NCI-H1417 (cell line): ENCODE results near the gene CDH5.
"Not testable (repeated sequence)": the region's sequence is repeated elsewhere in the genome, so short reads cannot be mapped to it uniquely, and the experiment has no call there.

Experiments
- DNase-seq, 3 experiments: peaks; one replicate each; lab custom pipeline; 2025; lab: John Stamatoyannopoulos, UW

CDH5 gene, protein sequence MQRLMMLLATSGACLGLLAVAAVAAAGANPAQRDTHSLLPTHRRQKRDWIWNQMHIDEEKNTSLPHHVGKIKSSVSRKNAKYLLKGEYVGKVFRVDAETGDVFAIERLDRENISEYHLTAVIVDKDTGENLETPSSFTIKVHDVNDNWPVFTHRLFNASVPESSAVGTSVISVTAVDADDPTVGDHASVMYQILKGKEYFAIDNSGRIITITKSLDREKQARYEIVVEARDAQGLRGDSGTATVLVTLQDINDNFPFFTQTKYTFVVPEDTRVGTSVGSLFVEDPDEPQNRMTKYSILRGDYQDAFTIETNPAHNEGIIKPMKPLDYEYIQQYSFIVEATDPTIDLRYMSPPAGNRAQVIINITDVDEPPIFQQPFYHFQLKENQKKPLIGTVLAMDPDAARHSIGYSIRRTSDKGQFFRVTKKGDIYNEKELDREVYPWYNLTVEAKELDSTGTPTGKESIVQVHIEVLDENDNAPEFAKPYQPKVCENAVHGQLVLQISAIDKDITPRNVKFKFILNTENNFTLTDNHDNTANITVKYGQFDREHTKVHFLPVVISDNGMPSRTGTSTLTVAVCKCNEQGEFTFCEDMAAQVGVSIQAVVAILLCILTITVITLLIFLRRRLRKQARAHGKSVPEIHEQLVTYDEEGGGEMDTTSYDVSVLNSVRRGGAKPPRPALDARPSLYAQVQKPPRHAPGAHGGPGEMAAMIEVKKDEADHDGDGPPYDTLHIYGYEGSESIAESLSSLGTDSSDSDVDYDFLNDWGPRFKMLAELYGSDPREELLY

DNA sequence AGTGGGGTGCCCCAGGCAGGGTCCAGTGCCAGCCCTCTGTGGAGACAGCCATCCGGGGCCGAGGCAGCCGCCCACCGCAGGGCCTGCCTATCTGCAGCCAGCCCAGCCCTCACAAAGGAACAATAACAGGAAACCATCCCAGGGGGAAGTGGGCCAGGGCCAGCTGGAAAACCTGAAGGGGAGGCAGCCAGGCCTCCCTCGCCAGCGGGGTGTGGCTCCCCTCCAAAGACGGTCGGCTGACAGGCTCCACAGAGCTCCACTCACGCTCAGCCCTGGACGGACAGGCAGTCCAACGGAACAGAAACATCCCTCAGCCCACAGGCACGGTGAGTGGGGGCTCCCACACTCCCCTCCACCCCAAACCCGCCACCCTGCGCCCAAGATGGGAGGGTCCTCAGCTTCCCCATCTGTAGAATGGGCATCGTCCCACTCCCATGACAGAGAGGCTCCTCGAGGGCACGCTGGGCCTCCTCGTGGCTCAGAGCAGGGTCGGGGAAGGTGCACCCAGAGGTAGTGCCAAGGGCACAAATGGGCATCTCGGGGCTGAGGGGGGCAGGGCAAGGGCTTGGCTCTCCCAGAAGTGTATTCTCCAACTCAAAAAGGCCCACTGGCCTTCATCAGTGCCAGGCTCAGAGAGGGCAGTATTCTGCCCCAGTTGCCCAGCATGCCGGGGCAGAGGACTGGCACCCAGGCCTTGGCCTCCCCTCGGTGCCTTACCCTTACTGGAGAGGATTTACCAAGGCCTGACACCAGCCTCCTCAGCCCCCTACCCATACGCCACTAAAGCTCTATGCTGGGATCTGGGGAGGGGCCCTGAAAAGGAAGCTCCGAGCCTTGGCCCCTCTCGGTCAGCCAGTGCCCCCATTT lies at the start of gene CDH5:
CDH5 (plus strand) TSS at position 259 of the 867 bp plus-strand sequence. CDS start 12,647 bp downstream, outside the sequence.
- no peak for DNase-seq

DNA sequence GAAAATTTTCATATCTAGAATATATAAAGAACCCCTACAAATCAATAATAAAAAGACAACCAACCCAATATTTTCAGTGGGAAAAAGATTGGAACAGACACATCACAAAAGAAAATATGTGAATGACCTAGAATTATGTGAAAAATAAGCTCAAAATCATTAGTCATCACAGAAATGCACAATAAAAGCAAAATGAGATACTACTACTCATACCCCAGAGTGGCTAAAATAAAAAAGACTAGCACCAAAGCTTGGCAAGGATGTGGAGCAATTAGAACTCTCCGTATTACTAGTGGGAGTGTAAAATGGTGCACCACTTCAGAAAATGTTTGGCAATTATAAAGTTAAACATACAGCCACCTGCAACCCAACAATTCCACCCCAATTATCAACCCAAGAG lies 48.0 kb upstream of the CDH5 start:
- DNase-seq: peak in 1 of 3 experiments; percentile 58

DNA sequence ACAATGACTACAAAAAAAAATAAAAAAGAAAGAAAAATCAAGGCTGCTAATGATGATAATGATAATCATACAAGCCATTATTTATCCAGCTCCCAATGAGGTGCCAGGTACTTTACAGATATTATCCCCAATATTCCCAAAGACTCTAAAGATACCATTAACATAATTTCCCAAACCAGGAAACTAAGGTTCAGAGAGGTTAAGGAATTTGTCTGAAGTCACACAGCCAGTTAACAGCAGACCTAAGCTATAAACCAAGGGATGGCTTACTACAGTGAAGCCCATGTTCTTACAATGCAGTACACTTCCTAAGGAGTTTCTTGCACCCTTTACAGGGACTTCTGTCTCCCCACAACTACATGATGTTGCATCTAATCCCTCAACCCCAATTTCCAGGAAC lies 45.7 kb upstream of the CDH5 start:
- DNase-seq: no peak

DNA sequence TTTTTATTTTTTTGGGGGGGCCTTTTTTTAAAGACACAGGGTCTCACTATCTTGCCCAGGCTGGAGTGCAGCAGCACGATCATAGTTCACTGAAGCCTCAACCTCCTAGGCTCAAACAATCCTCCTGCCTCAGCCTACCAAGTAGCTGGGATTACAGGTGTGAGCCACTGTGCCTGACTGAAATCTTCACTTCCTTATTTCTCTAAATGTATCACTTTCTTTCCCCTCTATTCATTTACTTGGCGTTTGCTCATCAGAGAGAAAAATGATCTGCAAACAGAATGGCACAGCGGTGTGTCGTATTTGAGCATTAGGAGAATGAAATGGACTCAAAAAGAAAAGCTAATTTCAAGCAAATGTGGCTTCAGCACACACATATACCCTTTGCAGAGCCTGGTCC lies 44.3 kb upstream of the CDH5 start:
- DNase-seq: no peak

DNA sequence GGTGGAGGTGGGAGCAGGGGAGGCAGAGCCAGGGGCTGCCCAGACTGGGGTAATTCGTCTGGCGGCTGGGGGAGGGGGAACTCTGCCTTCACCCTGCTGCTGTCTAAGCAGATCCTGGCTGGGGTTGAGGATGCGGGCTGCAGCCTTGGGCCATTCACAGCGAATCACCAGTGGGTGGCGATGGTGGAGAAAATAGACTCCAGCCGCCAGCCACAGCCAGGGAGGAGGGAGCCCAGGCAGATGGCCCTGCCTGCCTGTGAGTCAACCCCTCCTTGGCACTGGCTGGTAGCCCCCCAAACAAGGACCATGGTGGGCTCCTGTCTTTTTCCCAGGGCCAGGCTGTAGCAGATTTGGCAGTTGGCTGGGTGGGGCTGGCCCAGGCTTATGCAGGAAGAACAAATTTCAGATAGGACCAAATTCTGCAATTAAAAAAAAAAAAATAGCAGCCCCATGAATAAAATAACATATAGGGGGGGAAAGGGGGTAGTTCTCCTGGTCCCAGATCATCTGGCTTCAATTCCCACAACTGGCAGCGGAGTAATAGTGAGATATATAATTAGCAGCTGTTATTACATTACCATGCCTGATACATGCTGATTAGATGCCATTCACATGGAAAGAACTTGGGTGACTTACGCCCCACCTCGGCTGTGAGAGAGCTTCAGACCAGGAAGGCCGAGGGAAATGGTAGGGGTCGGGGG lies 41.5 kb upstream of the CDH5 start:
- DNase-seq: peak in 1 of 3 experiments; percentile 46

DNA sequence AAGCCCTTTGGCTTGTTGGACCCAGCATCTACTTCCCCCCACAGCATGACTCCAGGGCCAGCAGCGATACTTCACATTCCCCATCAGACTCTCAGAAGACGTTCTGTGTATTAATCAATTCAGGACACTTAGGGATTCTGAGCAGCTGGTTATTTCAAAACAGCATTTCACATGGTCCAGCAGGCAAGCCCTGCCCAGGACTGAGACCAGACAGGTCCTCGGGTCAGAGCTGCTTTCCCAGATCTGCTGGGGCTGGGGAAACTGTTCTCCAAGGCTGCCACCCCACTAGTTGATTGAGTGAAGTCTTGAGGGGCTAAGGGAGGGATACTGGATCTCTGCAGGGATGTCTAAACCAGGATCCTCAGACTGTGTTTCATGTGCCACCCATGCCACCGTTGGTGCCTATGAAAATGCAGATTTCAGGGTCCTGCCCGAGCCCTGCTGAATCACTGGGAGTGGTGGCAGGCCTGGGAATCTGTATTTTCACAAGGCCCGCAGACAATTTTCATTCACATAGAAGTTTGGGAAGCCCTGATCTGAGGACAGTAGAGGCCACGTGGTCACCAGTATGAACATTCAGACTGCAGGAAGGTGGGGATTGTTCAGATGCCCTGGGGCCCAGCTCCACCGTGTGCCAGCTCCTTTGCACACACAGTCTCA lies 40.6 kb upstream of the CDH5 start:
- DNase-seq: peak in 2 of 3 experiments; percentile 7 to 26

DNA sequence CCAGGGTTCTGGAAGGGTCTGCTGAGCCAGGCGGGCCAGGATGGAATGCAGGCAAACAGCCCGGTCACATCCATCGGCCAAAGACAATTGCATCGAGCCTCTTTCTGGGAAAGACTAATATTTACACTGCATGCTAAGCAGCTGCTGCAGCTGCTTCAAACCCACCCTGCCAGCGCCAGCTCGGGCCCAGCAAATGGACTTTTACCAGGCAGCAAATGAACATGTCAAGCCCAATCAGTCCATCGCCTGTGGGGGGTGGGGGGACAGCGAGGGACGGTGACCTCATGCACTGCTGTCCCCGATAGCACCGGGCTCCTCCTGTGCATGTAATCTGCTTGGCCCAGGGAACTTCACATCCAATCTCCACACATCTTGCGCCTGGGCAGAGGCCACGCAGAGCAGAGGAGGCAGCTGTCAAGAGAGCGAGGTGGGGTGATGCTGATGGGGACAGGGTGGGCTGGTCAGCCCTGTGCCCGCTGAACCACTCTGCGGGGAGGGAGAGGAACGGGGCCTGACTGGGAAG lies 39.4 kb upstream of the CDH5 start:
- peak; percentile 72 to 91 (median 79) for DNase-seq

DNA sequence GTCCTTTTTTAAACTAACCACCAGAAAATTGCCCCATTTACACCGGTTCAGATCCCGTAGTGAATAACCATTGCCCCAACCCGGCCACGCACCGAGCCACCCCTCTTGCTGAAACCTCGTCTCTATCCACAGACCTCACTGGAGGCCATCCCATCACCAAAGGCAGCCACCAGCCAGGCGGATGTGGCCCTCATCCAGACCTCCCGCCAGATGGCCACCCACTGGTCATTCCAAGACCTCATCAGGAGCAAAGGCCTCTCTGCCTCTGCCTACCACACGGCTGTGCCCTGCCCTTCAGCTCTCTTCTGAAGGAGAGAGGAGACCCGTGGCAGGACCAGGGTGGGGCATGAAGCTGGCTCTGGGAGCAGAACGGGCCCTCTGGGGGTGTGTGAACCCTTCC lies 38.2 kb upstream of the CDH5 start:
- DNase-seq: no peak

DNA sequence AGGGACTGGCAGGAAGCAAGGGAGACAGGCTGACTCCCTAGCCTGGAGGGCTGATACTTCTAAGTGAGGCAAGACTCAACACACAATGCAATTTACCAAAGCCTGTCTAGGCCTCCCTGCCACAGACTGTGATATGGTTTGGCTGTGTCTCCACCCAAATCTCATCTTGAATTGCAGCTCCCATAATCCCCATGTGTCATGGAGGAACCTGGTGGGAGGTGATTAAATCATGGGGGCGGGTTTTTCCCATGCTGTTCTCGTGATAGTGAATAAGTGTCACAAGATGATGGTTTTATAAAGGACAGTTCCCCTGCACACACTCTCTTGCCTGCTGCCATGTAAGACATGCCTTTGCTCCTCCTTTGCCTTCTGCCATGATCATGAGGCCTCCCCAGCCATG lies 35.0 kb upstream of the CDH5 start:
- DNase-seq: not testable (repeated sequence)

DNA sequence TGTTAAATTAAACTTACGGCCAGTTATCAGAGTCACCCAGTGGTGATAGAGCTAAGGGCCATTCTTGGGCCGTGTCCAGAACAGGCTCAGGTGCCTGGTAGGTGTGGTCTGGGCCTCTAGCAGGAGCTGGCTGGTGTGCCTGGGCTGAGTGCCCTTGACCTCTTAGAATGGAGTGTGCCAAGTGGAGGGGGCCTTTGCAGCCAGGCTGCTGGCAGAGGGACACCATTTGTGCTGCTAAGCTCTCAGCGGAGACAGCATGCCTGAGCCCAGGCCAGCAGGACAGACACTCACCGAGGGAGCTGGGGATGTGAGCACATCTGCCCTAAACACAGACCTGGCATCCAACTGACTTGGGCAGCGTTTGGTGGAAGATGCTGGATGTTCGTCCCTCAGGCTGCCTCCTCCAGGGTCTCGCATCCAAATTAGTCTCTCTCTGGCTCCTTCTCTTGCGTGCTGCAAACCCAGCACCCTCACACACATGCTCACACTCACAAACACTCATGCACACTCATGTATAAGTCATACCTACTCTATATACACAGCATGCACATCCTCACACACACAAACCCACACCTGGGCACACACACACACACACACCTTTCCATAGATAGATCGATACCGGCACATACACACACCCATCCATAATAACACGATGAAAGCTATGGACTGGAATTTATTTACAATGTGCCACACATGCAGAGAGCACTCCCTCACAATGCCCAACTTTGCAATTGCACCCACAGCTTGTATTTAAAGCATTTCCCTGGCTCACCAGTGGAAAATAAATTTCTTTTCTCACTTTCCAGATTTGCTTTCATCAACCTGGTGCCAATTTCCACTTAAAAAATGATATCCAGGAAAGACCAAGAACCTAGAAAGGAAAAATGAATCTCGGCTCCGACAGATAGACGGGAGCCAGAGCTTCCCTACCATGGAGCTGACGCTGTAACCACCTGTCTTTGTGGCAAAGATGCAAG lies 33.6 kb upstream of the CDH5 start:
- no peak for DNase-seq

DNA sequence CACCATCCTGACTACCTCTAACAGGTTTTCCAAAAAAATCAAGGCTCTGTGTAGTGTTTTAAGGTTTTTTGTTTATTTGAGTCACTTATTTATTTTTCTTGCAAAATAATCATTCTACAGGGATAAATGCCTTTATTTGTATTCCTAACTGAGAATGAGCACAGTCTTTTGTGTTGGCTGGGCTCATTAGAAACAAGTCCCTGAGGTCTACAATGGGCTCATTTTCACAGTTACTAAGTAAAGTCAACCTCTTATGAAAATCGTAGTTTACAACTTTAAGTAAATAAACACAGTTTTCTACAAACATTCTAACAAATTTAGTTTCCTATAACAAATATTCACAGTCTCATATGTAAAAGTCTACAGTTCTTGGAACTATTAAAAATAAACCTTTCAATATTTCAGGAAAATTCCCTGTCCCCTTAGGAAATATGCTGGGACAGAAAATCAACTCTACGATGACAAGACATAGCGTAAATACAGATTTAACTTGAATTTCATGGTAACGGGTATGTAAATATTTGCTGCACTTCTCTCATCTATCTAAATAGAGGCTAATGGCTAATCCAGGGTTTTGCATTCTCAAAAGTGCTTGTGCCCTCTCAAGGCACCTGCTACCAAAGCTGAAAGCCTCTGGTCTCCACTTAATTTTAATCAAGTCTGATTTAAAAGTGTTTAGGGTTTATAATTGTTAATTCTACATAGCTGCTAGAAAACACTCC lies 31.5 kb upstream of the CDH5 start:
- peak in 2 of 3 experiments; percentile 54 to 83 for DNase-seq

DNA sequence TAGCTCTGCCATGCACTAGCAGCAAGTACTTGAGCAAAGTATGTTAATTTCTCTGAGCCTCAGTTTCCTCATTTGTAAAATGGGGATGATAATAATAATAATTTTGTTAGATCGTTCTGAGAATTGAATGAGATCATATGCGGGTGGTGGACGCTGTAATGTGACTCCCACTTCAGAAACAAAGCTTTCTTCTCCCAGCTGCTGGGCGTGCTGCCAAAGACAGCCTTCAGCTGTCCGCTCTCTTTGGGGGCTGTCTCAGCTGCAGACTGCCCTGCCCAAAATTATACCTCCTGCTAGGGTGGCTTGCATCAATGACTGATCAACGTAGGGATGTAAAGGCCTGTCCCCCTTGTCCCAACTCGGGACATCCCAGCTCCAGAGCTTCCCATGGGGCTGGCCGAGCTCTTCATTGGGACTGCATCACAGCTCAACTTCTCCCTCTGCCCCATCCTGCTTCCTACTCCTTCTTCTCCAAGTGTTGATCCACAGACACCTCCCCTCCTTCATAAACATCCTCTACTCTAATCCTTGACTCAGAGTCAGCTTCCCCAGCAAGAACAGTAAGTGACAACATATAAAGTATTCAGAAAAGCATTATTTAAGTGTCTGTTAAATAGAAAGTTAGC lies 30.7 kb upstream of the CDH5 start:
- DNase-seq: peak; percentile 76 to 93 (median 86)

DNA sequence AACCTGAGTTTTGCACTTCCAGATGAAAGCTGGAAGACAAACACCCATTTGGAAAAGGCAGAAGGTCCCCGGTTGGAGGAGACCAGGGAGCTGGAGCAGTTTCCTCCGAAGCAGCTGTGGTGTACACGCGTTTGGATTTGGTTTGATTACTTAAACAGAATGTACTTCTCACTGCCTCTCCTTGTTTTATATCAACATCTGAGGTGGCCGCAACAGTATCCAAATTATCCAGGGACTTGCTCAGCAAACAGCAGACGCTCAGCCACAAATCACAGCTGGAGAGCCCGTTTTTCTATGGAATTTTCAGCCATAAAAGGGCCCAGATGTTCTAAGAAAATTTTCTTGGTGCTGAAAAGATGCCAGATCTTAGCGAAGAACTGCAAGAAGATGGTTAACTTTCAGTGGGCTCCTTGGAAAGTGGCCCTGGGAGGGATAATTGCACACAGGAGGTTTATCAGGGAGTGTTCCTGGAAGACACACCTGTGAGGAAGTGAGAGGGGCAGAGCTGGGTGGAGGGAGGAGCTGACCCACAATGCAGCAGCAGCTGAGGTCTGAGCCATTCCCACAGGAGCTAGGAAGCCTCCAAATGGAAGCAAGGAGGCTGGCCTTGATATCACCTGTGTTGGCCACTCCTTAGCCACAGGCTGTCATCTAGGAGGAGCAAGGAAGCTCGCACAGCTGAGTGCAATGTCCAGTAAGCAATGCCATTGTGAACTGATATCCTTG lies 28.9 kb upstream of the CDH5 start:
- DNase-seq: no peak

DNA sequence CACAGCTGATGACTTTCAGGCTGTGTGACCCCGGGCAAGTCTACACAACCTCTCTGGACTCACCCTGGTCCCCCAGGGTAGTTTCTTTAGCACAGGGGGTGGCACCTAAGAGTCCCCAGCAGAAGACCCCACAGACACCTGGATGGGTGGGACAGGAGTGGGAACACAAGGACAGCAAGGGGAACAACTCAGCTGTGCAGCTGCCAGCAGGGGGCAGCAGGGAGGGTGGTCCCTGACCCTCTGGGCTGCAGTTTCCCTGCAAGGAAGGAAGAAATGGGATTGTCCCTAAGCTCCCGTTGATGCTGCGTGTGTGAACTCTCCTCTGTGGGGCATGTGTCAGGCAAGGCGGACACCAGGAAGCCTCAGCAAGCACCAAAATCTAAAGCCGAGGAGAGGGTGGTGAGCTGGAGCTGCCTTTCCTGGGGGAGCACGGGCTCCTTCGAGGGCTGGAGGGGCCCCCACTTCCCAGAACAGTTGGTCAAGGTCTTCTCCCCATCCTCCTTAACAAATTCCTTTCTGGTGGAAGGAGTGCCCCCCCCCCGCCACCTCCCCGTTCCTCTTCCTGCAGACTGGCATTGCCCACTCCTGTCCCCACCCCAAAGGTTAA lies 24.1 kb upstream of the CDH5 start:
- no peak for DNase-seq

DNA sequence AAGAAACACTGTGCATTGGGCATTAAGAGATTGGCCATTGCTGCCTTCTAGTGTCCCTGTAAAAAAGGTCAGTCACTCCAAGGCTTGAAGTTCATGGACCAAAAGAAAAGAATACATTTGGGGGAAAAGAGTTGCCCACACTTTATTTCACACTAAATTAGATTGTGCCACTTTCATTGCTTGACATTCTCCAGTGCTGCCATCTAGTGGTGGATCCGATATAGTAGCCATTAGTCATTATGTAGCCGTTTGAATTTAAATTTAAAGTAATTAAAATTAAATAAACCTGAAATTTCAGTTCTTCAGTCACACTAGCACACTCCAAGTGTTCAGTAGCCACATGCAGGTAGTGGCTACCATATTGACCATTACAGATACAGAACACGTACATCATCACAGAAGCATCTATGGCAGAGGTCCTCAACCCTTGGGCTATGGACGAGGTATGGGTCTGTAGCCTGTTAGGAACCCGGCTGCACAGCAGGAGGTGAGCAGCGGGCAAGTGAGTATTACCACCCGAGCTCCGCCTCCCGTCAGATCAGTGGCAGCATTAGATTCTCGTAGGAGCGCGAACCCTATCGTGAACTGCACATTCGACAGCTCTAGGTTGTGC lies 21.9 kb upstream of the CDH5 start:
- DNase-seq: peak; percentile 29 to 65 (median 37)

DNA sequence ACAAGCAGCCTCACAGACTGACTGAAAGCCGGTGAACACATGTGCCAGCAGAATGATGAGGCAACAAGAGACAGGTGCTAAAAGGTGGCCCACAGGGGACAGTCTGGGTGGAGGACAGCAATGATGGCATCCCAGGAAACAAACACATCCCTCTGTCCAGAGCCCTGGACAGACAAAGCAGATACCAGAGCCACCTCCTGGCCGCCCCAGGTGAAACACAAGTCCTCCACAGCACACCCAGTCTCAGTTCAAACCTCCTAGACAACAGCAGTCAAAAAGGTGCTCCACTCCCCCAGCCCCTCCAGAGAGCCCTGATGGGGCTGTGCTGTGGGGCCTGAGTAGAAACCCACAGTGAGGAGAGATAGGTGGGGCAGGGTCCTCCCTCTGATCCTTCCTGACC lies 20.3 kb upstream of the CDH5 start:
- DNase-seq: peak in 1 of 3 experiments; percentile 3

DNA sequence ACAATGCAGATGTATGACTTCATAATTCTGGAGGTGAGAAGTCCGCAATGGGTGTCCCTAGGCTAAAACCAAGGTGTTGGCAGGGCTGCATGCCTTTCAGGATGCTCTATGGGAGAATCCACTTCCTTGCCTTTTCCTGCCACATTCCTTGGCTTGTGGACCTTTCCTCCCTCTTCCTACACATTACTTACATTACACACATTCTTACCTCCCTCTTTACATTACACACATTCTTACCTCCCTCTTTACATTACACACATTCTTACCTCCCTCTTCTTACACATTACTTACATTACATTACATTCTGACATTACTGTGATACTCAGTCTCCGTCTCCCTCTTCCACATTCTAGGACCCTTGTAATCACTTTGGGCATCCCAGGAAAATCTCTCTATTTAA lies 14.2 kb upstream of the CDH5 start:
- no peak for DNase-seq
